ENCODE results near the gene ARPP19. TPM values are rescaled to one million over a fixed set of nuclear protein-coding genes. Genes with fewer than 3 reads are reported as not detected.

ARPP19 gene
- total and polyA plus RNA-seq, 2 experiments from 2014 or later, result 52.7 to 130 TPM

- WGBS (ENCODE audit: low lambda C conversion rate, missing lambda C conversion rate), result 89% methylated on average over 5 of the region's 5 CpGs
- Histone ChIP-seq H3K9me2 (replicated peaks; ENCODE audit: insufficient read depth) (no peaks in the 10 kb centered on the region), H3K4me3 (no peak overlapping the region), H2AFZ (no peak overlapping the region), H3K4me2 (no peak overlapping the region), H3K9me3 (ENCODE audit: low read depth) (no peaks in the 10 kb centered on the region), H3K27ac (peak overlapping the region; percentile 44), H4K20me1 (ENCODE audit: insufficient read depth, poor library complexity, severe bottlenecking) (peaks cover 79% of the 10 kb centered on the region), H3K36me3 (replicated peaks; ENCODE audit: insufficient read depth, low read depth) (no peaks in the 10 kb centered on the region), H3K4me1 (ENCODE audit: insufficient read depth) (no peaks in the 10 kb centered on the region), H3K27me3 (no peaks in the 10 kb centered on the region), H3K79me2 (peaks cover 97% of the 10 kb centered on the region)
- peak; percentile 19 for DNase-seq (ENCODE audit: low spot score)
- TF ChIP-seq EZH2phosphoT487 (IDR thresholded peaks at IDR 0.05; ENCODE audit: low read depth, severe bottlenecking, unreplicated experiment) (no peak), EZH2 (IDR thresholded peaks at IDR 0.05; ENCODE audit: borderline replicate concordance) (no peak), CTCF (IDR thresholded peaks at IDR 0.05; ENCODE audit: poor library complexity) (no peak)
Observed at GRCh38 chr15:52558196-52558595, 10.6 kb downstream of the ARPP19 start.

GRCh38 chr15:52557274-52557641 lies 11.6 kb downstream of the ARPP19 start:
- Histone ChIP-seq H3K27ac (no peak overlapping the region), H3K4me3 (no peak overlapping the region), H3K9me2 (replicated peaks; ENCODE audit: insufficient read depth) (no peaks in the 10 kb centered on the region), H2AFZ (no peak overlapping the region), H3K27me3 (no peaks in the 10 kb centered on the region), H3K79me2 (peaks cover 92% of the 10 kb centered on the region), H4K20me1 (ENCODE audit: insufficient read depth, poor library complexity, severe bottlenecking) (peaks cover 74% of the 10 kb centered on the region), H3K4me1 (ENCODE audit: insufficient read depth) (no peaks in the 10 kb centered on the region), H3K9me3 (ENCODE audit: low read depth) (no peaks in the 10 kb centered on the region), H3K4me2 (no peak overlapping the region), H3K36me3 (replicated peaks; ENCODE audit: insufficient read depth, low read depth) (no peaks in the 10 kb centered on the region)
- TF ChIP-seq EZH2 (IDR thresholded peaks at IDR 0.05; ENCODE audit: borderline replicate concordance) (no peak), EZH2phosphoT487 (IDR thresholded peaks at IDR 0.05; ENCODE audit: low read depth, severe bottlenecking, unreplicated experiment) (no peak), CTCF (IDR thresholded peaks at IDR 0.05; ENCODE audit: poor library complexity) (no peak)
- no peak for DNase-seq (ENCODE audit: low spot score)

- peaks cover 74% of the 10 kb centered on the region for H4K20me1 ChIP-seq (ENCODE audit: insufficient read depth, poor library complexity, severe bottlenecking)
- no peak for TF ChIP-seq EZH2phosphoT487 (IDR thresholded peaks at IDR 0.05; ENCODE audit: low read depth, severe bottlenecking, unreplicated experiment)
- TF ChIP-seq CTCF (IDR thresholded peaks at IDR 0.05; ENCODE audit: poor library complexity), result no peak
- no peak overlapping the region for H3K4me3 ChIP-seq
- H3K9me3 ChIP-seq (ENCODE audit: low read depth), result no peaks in the 10 kb centered on the region
- no peaks in the 10 kb centered on the region for H3K36me3 ChIP-seq (replicated peaks; ENCODE audit: insufficient read depth, low read depth)
- no peak overlapping the region for H2AFZ ChIP-seq
- H3K27ac ChIP-seq, result no peak overlapping the region
- H3K4me1 ChIP-seq (ENCODE audit: insufficient read depth), result no peaks in the 10 kb centered on the region
- H3K9me2 ChIP-seq (replicated peaks; ENCODE audit: insufficient read depth), result no peaks in the 10 kb centered on the region
- peaks cover 86% of the 10 kb centered on the region for H3K79me2 ChIP-seq
- no peak overlapping the region for H3K4me2 ChIP-seq
- no peaks in the 10 kb centered on the region for H3K27me3 ChIP-seq
- DNase-seq (ENCODE audit: low spot score), result no peak
- WGBS (ENCODE audit: low lambda C conversion rate, missing lambda C conversion rate), result 88% methylated on average over 3 of the region's 3 CpGs
Observed at GRCh38 chr15:52556524-52557273, 12.1 kb downstream of the ARPP19 start.

Measured in hepatocyte (in vitro differentiated cells).